Heart left ventricle (tissue), 13 donors: ENCODE results near the gene UCHL5.

Experiments used
- CTCF ChIP-seq, 12 donors: fragments of 200-600 bp; sonication (generic) in 4 of 12; IDR thresholded peaks; one replicate each; pipeline versions ENCODE4 v1.5.0 to v1.8.0; 2018 to 2022; ENCODE audit warnings: antibody characterized with exemption in 12 of 12, mild to moderate bottlenecking in 5 of 12
- POLR2A ChIP-seq, 2 donors: fragments of 450-650 bp; IDR thresholded peaks; one replicate each; pipeline ENCODE4 v1.6.1; 2017; ENCODE audit warnings: antibody characterized with exemption in 2 of 2, mild to moderate bottlenecking in 2 of 2, moderate library complexity in 2 of 2
- donor health status: ischemic (EF 13 %, LVEDD 7.1; RV severe dilation, severe dysfunction).
- donor health status: DM: no; HTN: yes; CAD: no.
- donor health status: DM: no; HTN: no; CAD: no.
- donor health status: ischemic (EF 25% LVEDD 6.9; RV normal size, moderate dysfunction).
- donor health status: ischemic (EF 25% LVEDD 5.7; RV mildly dilated, moderate dysfunction).
- donor health status: ischemic (EF 35%, LVEDD 5.7; RV mildly dilated, moderate dysfunction).
- donor health status: nonischemic (EF 11% LVEDD 7.7; RV severe dilation, severe dysfunction).
- donor health status: DM: yes; HTN: yes; CAD: no.
- donor health status: PGD.
- donor health status: ischemic (EF 29% LVEDD 5.4; RV normal size, mild dysfunction).
- donor health status: nonischemic (EF 23%, LVEDD 6.1; RV moderate dilation, normal function).

- TF ChIP-seq POLR2A (IDR thresholded peaks at IDR 0.05) (no peak), CTCF (IDR thresholded peaks at IDR 0.05) (no peak)
These were observed 18.8 kb upstream of the UCHL5 start for GRCh38 chr1:193077991-193078390.
